ENCODE results near the gene PLCG2. TPM values are rescaled to one million over a fixed set of nuclear protein-coding genes. Genes with fewer than 3 reads are reported as not detected.

Gene PLCG2
- total and polyA plus RNA-seq, 2 of the 8 experiments (the other 6 are each of a cell fraction or from before 2014, with no cell fraction given) = 6.1 to 6.9 TPM

DNA sequence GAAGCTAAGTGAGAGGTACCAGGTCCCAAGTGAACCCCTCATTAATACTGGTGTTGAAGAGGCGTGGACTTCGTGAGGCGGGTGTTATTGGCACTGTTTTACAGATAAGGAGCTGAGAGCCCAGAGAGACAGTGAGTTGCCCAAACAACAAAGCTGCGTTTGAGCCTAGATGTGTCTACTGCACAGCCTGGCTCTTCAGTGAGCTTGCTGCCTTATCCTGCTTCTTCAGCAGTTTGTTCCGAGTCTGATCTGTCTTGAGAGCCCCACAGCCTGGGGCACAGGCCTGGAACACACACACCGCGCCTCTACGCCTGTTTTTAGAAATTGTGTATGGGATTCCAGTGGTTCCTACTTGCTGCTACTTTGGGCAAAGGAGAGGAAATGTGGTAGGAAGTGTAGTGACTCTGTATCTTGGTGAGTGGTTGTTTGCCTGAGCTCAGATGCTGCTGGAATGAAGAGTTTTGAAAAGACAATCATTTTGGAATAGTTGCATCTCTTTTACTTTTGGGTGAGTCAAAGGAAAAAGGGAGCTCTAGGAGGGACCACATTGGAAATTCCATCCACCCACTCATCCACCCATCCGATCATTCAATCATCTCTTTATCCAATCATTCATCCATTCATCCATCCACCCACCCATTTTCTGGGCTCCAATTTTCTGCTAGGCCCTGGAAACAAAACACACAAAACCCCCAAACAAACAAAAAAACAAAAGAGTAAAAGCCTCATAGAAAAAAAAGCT, 22.3 kb upstream of the PLCG2 start:
- H2BK20ac ChIP-seq (ENCODE audit: low read length) = no peak overlapping the region
- no peak overlapping the region for H2AFZ ChIP-seq (ENCODE audit: low read length)
- H4K20me1 ChIP-seq (replicated peaks in 1 of 2; ENCODE audit: control insufficient read depth in 1 of 2, insufficient read depth in 2 of 2, low read length in 2 of 2) = no peaks in the 10 kb centered on the region
- H3K9me3 ChIP-seq (ENCODE audit: insufficient read depth in 2 of 2, low read depth in 1 of 2, low read length in 1 of 2) = no peaks in the 10 kb centered on the region
- no peak overlapping the region for H3K23ac ChIP-seq (ENCODE audit: insufficient read length)
- no peak overlapping the region for H4K8ac ChIP-seq (ENCODE audit: extremely low read depth, insufficient read depth, low read length)
- no peak overlapping the region for H3K14ac ChIP-seq (ENCODE audit: insufficient read length)
- no peak overlapping the region for H3K56ac ChIP-seq (replicated peaks; ENCODE audit: insufficient read length, low read depth, low read length)
- no peak overlapping the region for H2BK120ac ChIP-seq (replicated peaks; ENCODE audit: low read depth, low read length)
- FAIRE-seq (no peak), DNase-seq (ENCODE audit: low read depth in 1 of 2, low spot score in 2 of 2) (no peak)
- POLR2A ChIA-PET (ENCODE audit: partially characterized antibody) = interaction anchor here (1.1 to 1.2 kb wide), 2 partner anchors 9 to 193 kb away, joined by 5 read pairs; no protein-coding TSS in a partner anchor
- CTCF ChIA-PET (ENCODE audit: partially characterized antibody) = interaction anchor here (0.5 to 1.9 kb wide), 10 partner anchors 9 to 352 kb away, joined by 3 to 7 read pairs (median 3); no protein-coding TSS in a partner anchor
- H4K91ac ChIP-seq (replicated peaks; ENCODE audit: insufficient read length, low read length) = no peak overlapping the region
- no peaks in the 10 kb centered on the region for H3K79me2 ChIP-seq (ENCODE audit: control insufficient read depth in 1 of 2, insufficient read depth in 2 of 2, low read length in 2 of 2)
- no peak overlapping the region for H4K5ac ChIP-seq (ENCODE audit: insufficient read length, low read depth, low read length)
- TF ChIP-seq GTF2F1 (IDR thresholded peaks at IDR 0.05; ENCODE audit: borderline replicate concordance, low read depth, low read length) = no peak
- TF ChIP-seq, protein P1, sequence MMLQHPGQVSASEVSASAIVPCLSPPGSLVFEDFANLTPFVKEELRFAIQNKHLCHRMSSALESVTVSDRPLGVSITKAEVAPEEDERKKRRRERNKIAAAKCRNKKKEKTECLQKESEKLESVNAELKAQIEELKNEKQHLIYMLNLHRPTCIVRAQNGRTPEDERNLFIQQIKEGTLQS (IDR thresholded peaks at IDR 0.05; ENCODE audit: insufficient read depth, low read depth, low read length) = no peak
- TF ChIP-seq RNF2 (IDR thresholded peaks at IDR 0.05; ENCODE audit: borderline replicate concordance, low read depth, low read length, missing control alignments, poor library complexity, severe bottlenecking) = no peak
- TF ChIP-seq HDAC2 (IDR thresholded peaks at IDR 0.05; ENCODE audit: borderline replicate concordance in 1 of 2, low read depth in 2 of 2, low read length in 2 of 2) = no peak
- TF ChIP-seq TAF7 (optimal IDR thresholded peaks at IDR 0.05; ENCODE audit: borderline replicate concordance, low read depth, low read length) = no peak
- TF ChIP-seq CREB1 (IDR thresholded peaks at IDR 0.05) = no peak
- TF ChIP-seq ASH2L (IDR thresholded peaks at IDR 0.05; ENCODE audit: low read length) = no peak
- H3K4me1 ChIP-seq (replicated peaks in 1 of 4; ENCODE audit: control insufficient read depth in 3 of 4, insufficient read depth in 4 of 4, low read length in 3 of 4) = no peaks in the 10 kb centered on the region; a peak in 1 of 7 replicates
- no peaks in the 10 kb centered on the region for H3K79me1 ChIP-seq (ENCODE audit: low read depth, low read length)
- no peak overlapping the region for H2AK5ac ChIP-seq (ENCODE audit: low read depth, low read length)
- whole genome bisulfite sequencing, 2 experiments (ENCODE audit: extremely low coverage in 1 of 2, insufficient coverage in 1 of 2, insufficient read length in 1 of 2, insufficient replicate concordance in 2 of 2, low coverage in 1 of 2, low lambda C conversion rate in 2 of 2, missing lambda C conversion rate in 1 of 2) = 92 to 100% methylated on average over 1 to 9 of the region's 9 CpGs
- no peaks in the 10 kb centered on the region for H3K27me3 ChIP-seq (replicated peaks in 1 of 4; ENCODE audit: control insufficient read depth in 3 of 4, extremely low read depth in 1 of 4, insufficient read depth in 3 of 4, low read length in 3 of 4)
- no peak overlapping the region for H3K18ac ChIP-seq (ENCODE audit: extremely low read depth, low read length)
- H2BK5ac ChIP-seq (ENCODE audit: low read depth, low read length) = no peak overlapping the region
- no peak overlapping the region for H3K4me3 ChIP-seq (ENCODE audit: extremely low read depth in 1 of 4, insufficient read depth in 2 of 4, low read depth in 3 of 4, low read length in 4 of 4)
- H3K23me2 ChIP-seq (ENCODE audit: low read depth, low read length) = no peaks in the 10 kb centered on the region; the same call in 1 of the 2 replicates
- H2BK12ac ChIP-seq (ENCODE audit: low read depth, low read length) = no peak overlapping the region
- H3K4me2 ChIP-seq (ENCODE audit: insufficient read depth in 1 of 2, low read depth in 2 of 2, low read length in 2 of 2) = no peak overlapping the region
- H3K27ac ChIP-seq (ENCODE audit: low read depth, low read length) = no peak overlapping the region
- H3K9ac ChIP-seq (replicated peaks in 1 of 4; ENCODE audit: extremely low read depth in 1 of 4, low read depth in 3 of 4, low read length in 3 of 4) = peak overlapping the region in 1 of 4 experiments; percentile 10; a peak in 2 of 7 replicates
- no peaks in the 10 kb centered on the region for H3K36me3 ChIP-seq (ENCODE audit: control insufficient read depth in 2 of 4, insufficient read depth in 4 of 4, low read length in 3 of 4)
- no peak overlapping the region for H3K4ac ChIP-seq (replicated peaks; ENCODE audit: insufficient read length, low read depth, low read length)
- H2BK15ac ChIP-seq (ENCODE audit: low read length) = no peak overlapping the region
